KMS-11 (cell line): ENCODE measurements around the gene SRGAP1.

Source experiments
- H2AFZ ChIP-seq: fragments of 200-600 bp; sonication (generic); 2 replicates; pipeline ENCODE4 v1.6.1; 2016; ENCODE audit warnings: antibody characterized with exemption, mixed run types, low read depth
- H3K27ac ChIP-seq: fragments of 200-600 bp; sonication (generic); 2 replicates; pipeline ENCODE4 v1.6.1; 2016; ENCODE audit warnings: mild to moderate bottlenecking, mixed run types
- H3K27me3 ChIP-seq: fragments of 200-600 bp; sonication (generic); 2 replicates; pipeline ENCODE4 v1.6.1; 2017; ENCODE audit warnings: mild to moderate bottlenecking, low read depth, mixed run types, moderate library complexity; ENCODE audit not compliant: insufficient read depth
- H3K36me3 ChIP-seq: fragments of 200-600 bp; sonication (generic); 2 replicates; pipeline ENCODE4 v1.6.1; 2017; ENCODE audit warnings: mild to moderate bottlenecking, mixed run types; ENCODE audit not compliant: insufficient read depth
- H3K4me1 ChIP-seq: fragments of 200-600 bp; sonication (generic); 2 replicates; pipeline ENCODE4 v1.6.1; 2016; ENCODE audit warnings: mild to moderate bottlenecking, low read depth, mixed run types; ENCODE audit not compliant: poor library complexity, severe bottlenecking
- H3K4me2 ChIP-seq: fragments of 200-600 bp; sonication (generic); 2 replicates; pipeline ENCODE4 v1.7.0; 2016; ENCODE audit warnings: mild to moderate bottlenecking, mixed run types
- H3K4me3 ChIP-seq: fragments of 200-600 bp; sonication (generic); IDR thresholded peaks from 2 replicates; pipeline ENCODE4 v1.6.1; 2017; ENCODE audit warnings: low read depth, low read length, mixed read lengths; ENCODE audit not compliant: insufficient read depth
- H3K79me2 ChIP-seq: fragments of 200-600 bp; sonication (generic); 2 replicates; pipeline ENCODE4 v1.6.1; 2016; ENCODE audit warnings: low read depth, mixed run types; ENCODE audit not compliant: insufficient read depth
- H3K9ac ChIP-seq: fragments of 200-600 bp; sonication (generic); 2 replicates; pipeline ENCODE4 v1.6.1; 2016; ENCODE audit warnings: mild to moderate bottlenecking, mixed run types
- H4K20me1 ChIP-seq: fragments of 200-600 bp; sonication (generic); 2 replicates; pipeline ENCODE4 v1.6.1; 2016; ENCODE audit warnings: mild to moderate bottlenecking, mixed run types; ENCODE audit not compliant: insufficient read depth
- CTCF ChIP-seq: fragments of 200-600 bp; sonication (generic); conservative IDR thresholded peaks from 2 replicates; pipeline ENCODE4 v1.6.1; 2017; ENCODE audit warnings: low read depth, mild to moderate bottlenecking, antibody characterized with exemption, low read length, moderate library complexity, mixed read lengths

Gene SRGAP1

DNA sequence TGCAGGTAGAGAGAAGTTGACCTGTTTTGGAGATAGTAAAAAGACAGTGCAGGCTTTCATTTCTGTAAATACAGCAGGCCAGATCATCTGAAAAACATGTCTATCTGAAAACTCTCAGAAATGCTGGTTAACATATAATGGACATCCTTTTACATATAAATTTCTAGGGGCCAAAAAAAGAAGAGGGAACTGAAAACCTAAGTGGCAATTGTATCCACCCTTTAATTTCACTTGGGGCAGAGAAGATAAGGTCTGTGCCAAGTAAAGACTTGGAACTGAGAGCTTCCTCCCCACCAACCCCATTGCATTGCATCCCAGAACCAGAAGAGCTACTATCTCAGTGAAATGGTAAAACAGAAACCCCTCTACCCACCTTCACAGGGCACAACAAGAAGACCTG lies 141.0 kb downstream of the SRGAP1 start:
- Histone ChIP-seq H3K27ac (no peak overlapping the region), H3K4me3 (no peak overlapping the region), H4K20me1 (no peaks in the 10 kb centered on the region), H3K79me2 (no peaks in the 10 kb centered on the region), H3K9ac (no peak overlapping the region), H3K36me3 (no peaks in the 10 kb centered on the region), H3K4me2 (no peak overlapping the region), H3K27me3 (no peaks in the 10 kb centered on the region), H2AFZ (no peak overlapping the region), H3K4me1 (no peaks in the 10 kb centered on the region)
- TF ChIP-seq CTCF = no peak

DNA sequence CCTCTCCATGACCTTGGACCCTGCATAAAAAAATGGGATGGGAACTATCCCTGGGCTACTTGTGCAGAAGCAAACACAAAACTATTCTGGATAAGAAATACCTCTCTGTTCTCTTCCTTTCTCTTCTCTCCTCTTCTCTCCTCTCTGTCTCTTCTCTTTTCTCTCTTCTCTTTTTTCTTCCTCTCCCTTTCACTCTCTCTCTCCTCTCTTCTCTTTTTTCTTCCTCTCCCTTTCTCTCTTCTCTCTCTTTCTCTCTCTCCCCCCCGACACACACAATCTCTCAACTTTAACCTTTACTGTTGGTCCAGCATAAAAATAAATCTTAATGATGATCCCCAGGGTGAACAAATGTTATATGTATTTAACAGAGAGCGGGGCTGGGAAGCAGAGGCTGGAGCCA lies 141.4 kb downstream of the SRGAP1 start:
- no peak overlapping the region for H3K27ac ChIP-seq
- no peaks in the 10 kb centered on the region for H3K4me1 ChIP-seq
- H3K27me3 ChIP-seq = no peaks in the 10 kb centered on the region
- no peak overlapping the region for H3K4me3 ChIP-seq
- no peak overlapping the region for H3K9ac ChIP-seq
- H2AFZ ChIP-seq = no peak overlapping the region
- H3K79me2 ChIP-seq = no peaks in the 10 kb centered on the region
- no peak for TF ChIP-seq CTCF
- no peak overlapping the region for H3K4me2 ChIP-seq
- no peaks in the 10 kb centered on the region for H3K36me3 ChIP-seq
- no peaks in the 10 kb centered on the region for H4K20me1 ChIP-seq

DNA sequence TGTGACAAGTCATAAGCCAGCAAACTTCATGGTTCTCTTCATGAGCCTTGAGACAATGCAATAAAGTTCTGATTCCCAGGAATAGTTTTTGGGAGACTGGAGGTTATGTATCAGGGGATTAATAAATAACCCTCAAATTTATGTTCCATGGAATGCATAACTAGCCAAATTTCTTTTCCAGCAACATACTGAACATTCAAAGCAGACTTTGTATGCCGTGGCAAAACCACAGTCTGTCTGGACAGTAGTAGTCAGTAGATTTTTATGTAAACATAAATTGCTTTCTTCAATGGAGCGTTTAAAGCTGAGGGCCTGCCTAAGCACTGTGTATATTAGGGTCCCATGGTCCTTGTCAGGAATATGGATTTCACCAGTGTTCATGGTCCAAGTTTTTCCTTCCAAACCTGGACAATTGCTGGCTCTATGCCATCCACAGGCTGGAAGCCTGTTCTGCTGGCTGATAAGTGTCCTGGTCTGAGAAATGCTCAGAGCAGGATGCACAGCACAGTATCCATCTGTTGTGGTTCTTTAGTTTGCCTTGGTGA lies 144.9 kb downstream of the SRGAP1 start:
- H3K4me1 ChIP-seq = no peaks in the 10 kb centered on the region
- H3K9ac ChIP-seq = no peak overlapping the region
- no peak overlapping the region for H3K4me2 ChIP-seq
- no peak overlapping the region for H3K27ac ChIP-seq
- H3K79me2 ChIP-seq = no peaks in the 10 kb centered on the region
- H3K27me3 ChIP-seq = no peaks in the 10 kb centered on the region
- H3K36me3 ChIP-seq = no peaks in the 10 kb centered on the region
- no peak for TF ChIP-seq CTCF
- no peaks in the 10 kb centered on the region for H4K20me1 ChIP-seq
- no peak overlapping the region for H3K4me3 ChIP-seq
- no peak overlapping the region for H2AFZ ChIP-seq

- H3K27me3 ChIP-seq = no peaks in the 10 kb centered on the region
- no peaks in the 10 kb centered on the region for H4K20me1 ChIP-seq
- H3K4me1 ChIP-seq = no peaks in the 10 kb centered on the region
- no peak overlapping the region for H2AFZ ChIP-seq
- H3K9ac ChIP-seq = no peak overlapping the region
- no peak overlapping the region for H3K27ac ChIP-seq
- no peak overlapping the region for H3K4me2 ChIP-seq
- H3K4me3 ChIP-seq = no peak overlapping the region
- no peaks in the 10 kb centered on the region for H3K79me2 ChIP-seq
- no peak for TF ChIP-seq CTCF
- H3K36me3 ChIP-seq = no peaks in the 10 kb centered on the region
These were observed 146.5 kb downstream of the SRGAP1 start for GRCh38 chr12:63990828-63991547.
